Measurements from ENCODE around the gene PRPS1. TPM values are rescaled to one million over a fixed set of nuclear protein-coding genes. Genes with fewer than 3 reads are reported as not detected.
"Not testable (repeated sequence)": the region's sequence is repeated elsewhere in the genome, so short reads cannot be mapped to it uniquely, and the experiment has no call there.

The PRPS1 gene
- polyA plus RNA-seq, 1 donor from 2014 or later, result 60.8 TPM

DNA sequence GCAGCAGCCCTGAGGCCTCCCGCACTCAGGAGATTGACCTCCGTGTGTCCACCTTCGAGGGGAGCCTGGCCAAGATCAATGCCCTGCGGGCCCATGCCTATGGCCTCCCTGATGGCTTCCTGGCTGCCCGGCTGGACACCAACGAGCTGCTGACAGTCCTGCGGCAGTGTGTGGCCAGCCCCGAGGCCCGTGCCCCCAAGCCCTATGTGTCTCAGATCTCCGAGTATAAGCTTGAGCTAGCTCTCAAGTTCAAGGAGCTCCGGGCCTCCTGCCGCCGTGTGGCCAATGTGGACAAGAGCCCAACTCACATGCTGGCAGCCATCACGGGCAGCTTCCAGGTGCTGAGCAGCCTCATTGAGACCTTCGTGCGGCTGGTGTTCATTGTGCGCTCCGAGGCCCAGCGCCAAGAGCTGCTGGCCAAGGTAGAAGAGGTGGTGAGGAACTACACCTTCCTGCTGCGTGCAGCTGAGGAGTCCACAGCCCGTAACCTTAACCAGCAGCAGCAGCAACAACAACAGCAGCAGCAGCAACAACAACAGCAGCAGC, 25.5 kb upstream of the PRPS1 start:
- Histone ChIP-seq H3K4me3 (ENCODE audit: low read length) (no peak overlapping the region), H4K20me1 (ENCODE audit: insufficient read depth) (no peaks in the 10 kb centered on the region), H3K4me2 (ENCODE audit: low read length) (no peak overlapping the region), H3K9me3 (ENCODE audit: low read length) (no peaks in the 10 kb centered on the region), H3K9me2 (ENCODE audit: insufficient read depth, low read length) (no peaks in the 10 kb centered on the region), H3K27me3 (ENCODE audit: insufficient read depth, low read depth, low read length) (no peaks in the 10 kb centered on the region), H3K27ac (ENCODE audit: low read length) (no peak overlapping the region), H3F3A (ENCODE audit: insufficient read depth, low read length, poor library complexity, severe bottlenecking) (no peaks in the 10 kb centered on the region), H3K79me2 (replicated peaks; ENCODE audit: insufficient read depth, low read length) (no peaks in the 10 kb centered on the region), H3K36me3 (ENCODE audit: insufficient read depth, low read length) (no peaks in the 10 kb centered on the region), H3K9ac (ENCODE audit: low read length) (no peak overlapping the region), H2AFZ (ENCODE audit: low read depth, low read length) (no peak overlapping the region)
- no peak for TF ChIP-seq SMC3 (conservative IDR thresholded peaks at IDR 0.05; ENCODE audit: poor library complexity)
- no peak for TF ChIP-seq RAD21 (conservative IDR thresholded peaks at IDR 0.05)

DNA sequence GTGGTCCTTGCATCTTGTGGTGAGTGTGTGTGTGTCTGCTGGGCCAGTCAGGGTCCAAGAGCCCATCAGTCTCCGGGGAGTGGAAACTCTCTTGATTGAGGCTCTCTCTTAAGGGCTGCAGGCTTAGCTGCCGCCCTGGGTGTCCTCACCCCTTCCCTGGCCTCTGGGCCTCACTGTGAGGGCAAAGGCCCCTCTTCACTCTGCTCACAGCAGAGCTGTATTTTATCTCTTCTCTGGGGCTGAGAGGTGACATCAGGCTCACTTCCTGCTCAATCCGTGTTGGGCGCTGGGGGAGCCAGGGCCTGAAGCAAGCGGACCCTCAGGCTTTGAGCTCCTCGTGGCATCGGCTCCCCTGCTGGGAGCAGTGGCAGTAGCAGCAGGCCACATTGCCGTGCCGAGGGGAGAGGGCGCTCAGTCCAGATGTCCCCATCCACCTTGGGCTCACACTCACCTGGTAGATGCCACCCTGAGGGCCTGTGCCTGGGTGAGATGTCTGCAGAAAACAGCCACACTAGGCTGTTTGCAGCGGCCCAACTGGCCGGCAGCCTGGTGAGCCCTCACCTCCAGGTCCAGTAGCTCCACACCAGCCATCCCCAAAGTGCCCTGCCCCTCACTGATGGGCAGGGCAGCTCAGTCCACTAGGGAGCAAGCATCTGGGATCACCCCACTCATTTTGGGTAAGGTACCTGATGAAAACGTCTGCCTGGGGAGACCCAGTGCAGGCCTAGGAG, 24.7 kb upstream of the PRPS1 start:
- Histone ChIP-seq H4K20me1 (ENCODE audit: insufficient read depth) (no peaks in the 10 kb centered on the region), H3K27me3 (ENCODE audit: insufficient read depth, low read depth, low read length) (no peaks in the 10 kb centered on the region), H3K9me2 (ENCODE audit: insufficient read depth, low read length) (no peaks in the 10 kb centered on the region), H3K9me3 (ENCODE audit: low read length) (no peaks in the 10 kb centered on the region), H3K4me3 (ENCODE audit: low read length) (no peak overlapping the region), H3K79me2 (replicated peaks; ENCODE audit: insufficient read depth, low read length) (no peaks in the 10 kb centered on the region), H3K4me2 (ENCODE audit: low read length) (no peak overlapping the region), H2AFZ (ENCODE audit: low read depth, low read length) (no peak overlapping the region), H3K36me3 (ENCODE audit: insufficient read depth, low read length) (no peaks in the 10 kb centered on the region), H3F3A (ENCODE audit: insufficient read depth, low read length, poor library complexity, severe bottlenecking) (no peaks in the 10 kb centered on the region), H3K27ac (ENCODE audit: low read length) (no peak overlapping the region), H3K9ac (ENCODE audit: low read length) (no peak overlapping the region)
- TF ChIP-seq EP300 (conservative IDR thresholded peaks at IDR 0.05; ENCODE audit: poor library complexity, severe bottlenecking), result no peak
- TF ChIP-seq, protein P1, sequence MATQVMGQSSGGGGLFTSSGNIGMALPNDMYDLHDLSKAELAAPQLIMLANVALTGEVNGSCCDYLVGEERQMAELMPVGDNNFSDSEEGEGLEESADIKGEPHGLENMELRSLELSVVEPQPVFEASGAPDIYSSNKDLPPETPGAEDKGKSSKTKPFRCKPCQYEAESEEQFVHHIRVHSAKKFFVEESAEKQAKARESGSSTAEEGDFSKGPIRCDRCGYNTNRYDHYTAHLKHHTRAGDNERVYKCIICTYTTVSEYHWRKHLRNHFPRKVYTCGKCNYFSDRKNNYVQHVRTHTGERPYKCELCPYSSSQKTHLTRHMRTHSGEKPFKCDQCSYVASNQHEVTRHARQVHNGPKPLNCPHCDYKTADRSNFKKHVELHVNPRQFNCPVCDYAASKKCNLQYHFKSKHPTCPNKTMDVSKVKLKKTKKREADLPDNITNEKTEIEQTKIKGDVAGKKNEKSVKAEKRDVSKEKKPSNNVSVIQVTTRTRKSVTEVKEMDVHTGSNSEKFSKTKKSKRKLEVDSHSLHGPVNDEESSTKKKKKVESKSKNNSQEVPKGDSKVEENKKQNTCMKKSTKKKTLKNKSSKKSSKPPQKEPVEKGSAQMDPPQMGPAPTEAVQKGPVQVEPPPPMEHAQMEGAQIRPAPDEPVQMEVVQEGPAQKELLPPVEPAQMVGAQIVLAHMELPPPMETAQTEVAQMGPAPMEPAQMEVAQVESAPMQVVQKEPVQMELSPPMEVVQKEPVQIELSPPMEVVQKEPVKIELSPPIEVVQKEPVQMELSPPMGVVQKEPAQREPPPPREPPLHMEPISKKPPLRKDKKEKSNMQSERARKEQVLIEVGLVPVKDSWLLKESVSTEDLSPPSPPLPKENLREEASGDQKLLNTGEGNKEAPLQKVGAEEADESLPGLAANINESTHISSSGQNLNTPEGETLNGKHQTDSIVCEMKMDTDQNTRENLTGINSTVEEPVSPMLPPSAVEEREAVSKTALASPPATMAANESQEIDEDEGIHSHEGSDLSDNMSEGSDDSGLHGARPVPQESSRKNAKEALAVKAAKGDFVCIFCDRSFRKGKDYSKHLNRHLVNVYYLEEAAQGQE (IDR thresholded peaks at IDR 0.05; ENCODE audit: borderline replicate concordance), result no peak
- TF ChIP-seq, protein P2, sequence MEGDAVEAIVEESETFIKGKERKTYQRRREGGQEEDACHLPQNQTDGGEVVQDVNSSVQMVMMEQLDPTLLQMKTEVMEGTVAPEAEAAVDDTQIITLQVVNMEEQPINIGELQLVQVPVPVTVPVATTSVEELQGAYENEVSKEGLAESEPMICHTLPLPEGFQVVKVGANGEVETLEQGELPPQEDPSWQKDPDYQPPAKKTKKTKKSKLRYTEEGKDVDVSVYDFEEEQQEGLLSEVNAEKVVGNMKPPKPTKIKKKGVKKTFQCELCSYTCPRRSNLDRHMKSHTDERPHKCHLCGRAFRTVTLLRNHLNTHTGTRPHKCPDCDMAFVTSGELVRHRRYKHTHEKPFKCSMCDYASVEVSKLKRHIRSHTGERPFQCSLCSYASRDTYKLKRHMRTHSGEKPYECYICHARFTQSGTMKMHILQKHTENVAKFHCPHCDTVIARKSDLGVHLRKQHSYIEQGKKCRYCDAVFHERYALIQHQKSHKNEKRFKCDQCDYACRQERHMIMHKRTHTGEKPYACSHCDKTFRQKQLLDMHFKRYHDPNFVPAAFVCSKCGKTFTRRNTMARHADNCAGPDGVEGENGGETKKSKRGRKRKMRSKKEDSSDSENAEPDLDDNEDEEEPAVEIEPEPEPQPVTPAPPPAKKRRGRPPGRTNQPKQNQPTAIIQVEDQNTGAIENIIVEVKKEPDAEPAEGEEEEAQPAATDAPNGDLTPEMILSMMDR (IDR thresholded peaks at IDR 0.05; ENCODE audit: poor library complexity, severe bottlenecking), result no peak
- no peak for TF ChIP-seq EZH2 (IDR thresholded peaks at IDR 0.05; ENCODE audit: borderline replicate concordance, insufficient read depth, low read length, poor library complexity, severe bottlenecking)
- TF ChIP-seq RAD21 (conservative IDR thresholded peaks at IDR 0.05), result no peak
- no peak for TF ChIP-seq SMC3 (conservative IDR thresholded peaks at IDR 0.05; ENCODE audit: poor library complexity)
- no peak for TF ChIP-seq MXI1 (conservative IDR thresholded peaks at IDR 0.05; ENCODE audit: poor library complexity, severe bottlenecking)
- no peak for TF ChIP-seq POLR2AphosphoS5 (IDR thresholded peaks at IDR 0.05)
- TF ChIP-seq TAF1 (IDR thresholded peaks at IDR 0.05; ENCODE audit: low read depth), result no peak

DNA sequence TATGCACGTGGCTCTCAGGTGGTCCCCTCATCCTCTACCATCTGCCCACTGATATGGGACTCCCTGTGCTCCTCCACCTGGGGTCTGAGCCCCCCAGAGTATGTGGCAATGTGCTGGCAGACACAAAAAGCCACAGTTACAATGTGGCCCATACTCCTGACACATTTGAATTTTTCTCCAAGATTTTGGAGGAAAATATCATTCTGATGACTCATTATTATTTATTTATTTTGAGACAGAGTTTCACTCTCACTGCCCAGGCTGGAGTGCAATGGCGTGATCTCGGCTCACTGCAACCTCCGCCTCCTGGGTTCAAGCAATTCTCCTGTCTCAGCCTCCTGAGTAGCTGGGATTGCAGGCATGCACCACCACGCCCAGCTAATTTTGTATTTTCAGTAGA, 19.2 kb upstream of the PRPS1 start:
- H3K27ac ChIP-seq (ENCODE audit: low read length); H3K36me3 ChIP-seq (ENCODE audit: insufficient read depth, low read length); H3K9ac ChIP-seq (ENCODE audit: low read length); H3K9me2 ChIP-seq (ENCODE audit: insufficient read depth, low read length); H3K79me2 ChIP-seq (replicated peaks; ENCODE audit: insufficient read depth, low read length); H3K9me3 ChIP-seq (ENCODE audit: low read length); H4K20me1 ChIP-seq (ENCODE audit: insufficient read depth); H3F3A ChIP-seq (ENCODE audit: insufficient read depth, low read length, poor library complexity, severe bottlenecking); H3K4me3 ChIP-seq (ENCODE audit: low read length); H2AFZ ChIP-seq (ENCODE audit: low read depth, low read length); H3K27me3 ChIP-seq (ENCODE audit: insufficient read depth, low read depth, low read length); H3K4me2 ChIP-seq (ENCODE audit: low read length): not testable (repeated sequence)

All from neural cell (in vitro differentiated cells).